Endothelial cell of umbilical vein (primary cell): ENCODE measurements around the gene DLGAP5. TPM values are rescaled to one million over a fixed set of nuclear protein-coding genes. Genes with fewer than 3 reads are reported as not detected.

Experiments used
- BruUV-seq: library from RNA; stranded (reverse); fragments of 400-500 nt; replicated peaks from 2 replicates; lab custom pipeline; 2021; lab: Mats Ljungman, UMichigan
- CTCF ChIA-PET: fragments of 300-600, 350-600 bp; sonication (Branson Sonifier 250); formaldehyde crosslinking; loops from one replicate; lab custom pipeline; 2021; ENCODE audit warnings: antibody characterized with exemption, inconsistent platforms; lab: Charles Lee
- POLR2A ChIA-PET: fragments of 300-600, 350-600 bp; sonication (Branson Sonifier 250); formaldehyde crosslinking; loops from one replicate; lab custom pipeline; 2021; ENCODE audit warnings: antibody characterized with exemption, inconsistent platforms; lab: Charles Lee
- DNase-seq: peaks from one replicate; pipeline ENCODE4 v3.0.0-alpha.2; 2011; ENCODE audit warnings: low read depth, low spot score
- FAIRE-seq: peaks from 2 replicates; lab custom pipeline; 2011; peaks lifted over from hg19 to GRCh38; lab: Jason Lieb, UNC
- H2AFZ ChIP-seq: 2 replicates; pipeline ENCODE4 v1.6.0; 2012; ENCODE audit warnings: low read depth, low read length, control low read depth, inconsistent platforms
- H3K27ac ChIP-seq: 2 replicates; pipeline ENCODE4 v1.5.1; 2011; ENCODE audit warnings: low read depth, mild to moderate bottlenecking, control low read depth, low read length, moderate library complexity; ENCODE audit not compliant: insufficient read depth
- H3K27me3 ChIP-seq, 2 experiments: 2 replicates each; pipeline versions ENCODE4 v1.6.0 to v1.6.1; 2011; ENCODE audit warnings: low read length in 2 of 2, mixed read lengths in 1 of 2; ENCODE audit not compliant: control insufficient read depth in 2 of 2, insufficient read depth in 2 of 2
- H3K36me3 ChIP-seq, 2 experiments: 2 replicates in 1 of 2; 3 replicates in 1 of 2; pipeline ENCODE4 v1.5.1; 2011; ENCODE audit warnings: low read length in 2 of 2, mild to moderate bottlenecking in 1 of 2, moderate library complexity in 1 of 2; ENCODE audit not compliant: control insufficient read depth in 2 of 2, insufficient read depth in 2 of 2; ENCODE audit errors: extremely low read depth in 1 of 2
- H3K4me1 ChIP-seq: 3 replicates; pipeline ENCODE4 v1.5.1; 2011; ENCODE audit warnings: mild to moderate bottlenecking, low read length; ENCODE audit not compliant: control insufficient read depth, insufficient read depth; ENCODE audit errors: extremely low read depth
- H3K4me2 ChIP-seq: 2 replicates; pipeline ENCODE4 v1.6.1; 2011; ENCODE audit warnings: low read length, control low read depth, mixed read lengths; ENCODE audit not compliant: insufficient read depth
- H3K4me3 ChIP-seq, 3 experiments: fragments of 200-600 bp in 1 of 3; sonication (generic), shearing (Covaris generic) in 1 of 3; replicated peaks in 1 of 3; 2 replicates each; pipeline ENCODE4 v1.5.1; 2011 to 2016; ENCODE audit warnings: control low read depth in 3 of 3, low read length in 3 of 3, mild to moderate bottlenecking in 2 of 3, inconsistent platforms in 1 of 3, low read depth in 1 of 3, moderate library complexity in 1 of 3; ENCODE audit not compliant: insufficient read depth in 1 of 3
- H3K79me2 ChIP-seq: 2 replicates; pipeline ENCODE4 v1.6.0; 2012; ENCODE audit warnings: low read length, inconsistent platforms; ENCODE audit not compliant: control insufficient read depth, insufficient read depth
- H3K9ac ChIP-seq: replicated peaks from 2 replicates; pipeline ENCODE3; 2011; ENCODE audit warnings: low read length, control low read depth; ENCODE audit not compliant: insufficient read depth; ENCODE audit errors: extremely low read depth
- H3K9me1 ChIP-seq: replicated peaks from 3 replicates; pipeline ENCODE4 v1.6.0; 2011; ENCODE audit warnings: mild to moderate bottlenecking, low read length; ENCODE audit not compliant: control insufficient read depth, insufficient read depth; ENCODE audit errors: extremely low read depth
- H3K9me3 ChIP-seq: replicated peaks from 2 replicates; pipeline ENCODE4 v1.5.1; 2012; ENCODE audit warnings: low read length, inconsistent platforms; ENCODE audit not compliant: control insufficient read depth, insufficient read depth
- H4K20me1 ChIP-seq: replicated peaks from 2 replicates; pipeline ENCODE3; 2011; ENCODE audit warnings: mild to moderate bottlenecking, low read length; ENCODE audit not compliant: control insufficient read depth, insufficient read depth; ENCODE audit errors: extremely low read depth
- EZH2 ChIP-seq: IDR thresholded peaks from 2 replicates; pipeline ENCODE4 v1.6.1; 2012; ENCODE audit warnings: borderline replicate concordance, low read depth, mild to moderate bottlenecking, moderate library complexity, low read length, inconsistent platforms; ENCODE audit not compliant: severe bottlenecking
- FOS ChIP-seq: IDR thresholded peaks from 2 replicates; pipeline ENCODE4 v1.6.1; 2011; ENCODE audit warnings: mild to moderate bottlenecking, low read length, moderate library complexity, borderline replicate concordance; ENCODE audit not compliant: insufficient read depth
- GATA2 ChIP-seq: IDR thresholded peaks from 2 replicates; pipeline ENCODE4 v1.7.0; 2011; ENCODE audit warnings: low read depth, mild to moderate bottlenecking, moderate library complexity, mixed read lengths, low read length; ENCODE audit not compliant: insufficient read length, insufficient read depth
- JUN ChIP-seq: IDR thresholded peaks from 2 replicates; pipeline ENCODE4 v1.6.1; 2011; ENCODE audit warnings: borderline replicate concordance, low read depth; ENCODE audit not compliant: insufficient read length, insufficient read depth
- POLR2A ChIP-seq: IDR thresholded peaks from 2 replicates; pipeline ENCODE4 v1.6.1; 2012; ENCODE audit warnings: low read depth, mild to moderate bottlenecking, control low read depth, low read length
- dilution Hi-C: fragments of 300-500 bp; cut with MboI; formaldehyde crosslinking; loops from one replicate; pipeline ENCODE4 v1.15.0; 2019; ENCODE audit warnings: low sequenced_read_pairs; ENCODE audit not compliant: extremely low pct_ligation_motif_present
- intact Hi-C: fragments of 100-400 bp; cut with micrococcal nuclease; formaldehyde crosslinking; loops from one replicate; pipeline ENCODE4 v1.10.0; 2022
- polyA plus RNA-seq, 4 experiments: library from polyadenylated mRNA; depleted of rRNA in 3 of 4; stranded (reverse) in 3 of 4; unstranded in 1 of 4; fragments of >200 nt; gene quantifications; 2 replicates each; pipeline versions ENCODE4 v1.2.1 to v1.2.3, GENCODE V29; 2011 to 2012; ENCODE audit warnings: missing spikeins in 1 of 4
- total RNA-seq: library from RNA; stranded (reverse); gene quantifications from 2 replicates; pipeline ENCODE4 v1.2.3, GENCODE V29; 2021
- TF ChIP-seq, protein P1 (sequence below), 2 donors: IDR thresholded peaks; 1 replicate in 1 of 2; 2 replicates in 1 of 2; pipeline ENCODE4 v1.5.1; 2011; ENCODE audit warnings: low read length in 2 of 2, mild to moderate bottlenecking in 2 of 2, moderate library complexity in 2 of 2, control low read depth in 1 of 2, inconsistent platforms in 1 of 2, low read depth in 1 of 2; ENCODE audit not compliant: insufficient read depth in 1 of 2; ENCODE audit errors: extremely low read depth in 1 of 2

The DLGAP5 gene
- total and polyA plus RNA-seq, 2 donors (not counting 3 experiments of a cell fraction or from before 2014, with no cell fraction given), result 8.3 to 83.2 TPM

- DNase-seq (peak; percentile 37), FAIRE-seq (peak; percentile 38)
- Histone ChIP-seq H3K4me2 (peak overlapping the region; percentile 41), H3K4me3 (no peak overlapping the region), H3K79me2 (peaks cover 27% of the 10 kb centered on the region), H3K4me1 (peaks cover 29% of the 10 kb centered on the region), H4K20me1 (no peaks in the 10 kb centered on the region), H3K27me3 (no peaks in the 10 kb centered on the region), H3K36me3 (peaks cover 0 to 16% of the 10 kb centered on the region in 2 experiments), H3K27ac (peak overlapping the region; percentile 64), H3K9me3 (no peaks in the 10 kb centered on the region), H3K9me1 (no peaks in the 10 kb centered on the region), H2AFZ (peak overlapping the region; percentile 62), H3K9ac (no peak overlapping the region)
- TF ChIP-seq GATA2, result no peak
- TF ChIP-seq POLR2A, result no peak
- TF ChIP-seq FOS, result no peak
- TF ChIP-seq, protein P1, sequence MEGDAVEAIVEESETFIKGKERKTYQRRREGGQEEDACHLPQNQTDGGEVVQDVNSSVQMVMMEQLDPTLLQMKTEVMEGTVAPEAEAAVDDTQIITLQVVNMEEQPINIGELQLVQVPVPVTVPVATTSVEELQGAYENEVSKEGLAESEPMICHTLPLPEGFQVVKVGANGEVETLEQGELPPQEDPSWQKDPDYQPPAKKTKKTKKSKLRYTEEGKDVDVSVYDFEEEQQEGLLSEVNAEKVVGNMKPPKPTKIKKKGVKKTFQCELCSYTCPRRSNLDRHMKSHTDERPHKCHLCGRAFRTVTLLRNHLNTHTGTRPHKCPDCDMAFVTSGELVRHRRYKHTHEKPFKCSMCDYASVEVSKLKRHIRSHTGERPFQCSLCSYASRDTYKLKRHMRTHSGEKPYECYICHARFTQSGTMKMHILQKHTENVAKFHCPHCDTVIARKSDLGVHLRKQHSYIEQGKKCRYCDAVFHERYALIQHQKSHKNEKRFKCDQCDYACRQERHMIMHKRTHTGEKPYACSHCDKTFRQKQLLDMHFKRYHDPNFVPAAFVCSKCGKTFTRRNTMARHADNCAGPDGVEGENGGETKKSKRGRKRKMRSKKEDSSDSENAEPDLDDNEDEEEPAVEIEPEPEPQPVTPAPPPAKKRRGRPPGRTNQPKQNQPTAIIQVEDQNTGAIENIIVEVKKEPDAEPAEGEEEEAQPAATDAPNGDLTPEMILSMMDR (IDR thresholded peaks at IDR 0.05; ENCODE audit: extremely low read depth in 1 of 2, insufficient read depth in 1 of 2, low read depth in 1 of 2, low read length in 2 of 2), result no peak
- no peak for TF ChIP-seq JUN
- no peak for TF ChIP-seq EZH2
- intact Hi-C loops, result no loop called here
- ChIA-PET CTCF (interaction anchor here (1.1 to 1.8 kb wide), 3 partner anchors 9 to 174 kb away, joined by 3 to 7 read pairs (median 3); no protein-coding TSS in a partner anchor), POLR2A (no interaction called here)
- BruUV-seq, result no TSS peak
- dilution Hi-C loops, result no loop called here
Measured at GRCh38 chr14:55180434-55180833, 11.0 kb downstream of the DLGAP5 start.
